ENCODE data around the gene DGKA.

DGKA gene

GRCh38 chr12:55993230-55993853, 62.4 kb downstream of the DGKA start:
- Histone ChIP-seq H3K9me3 (ENCODE audit: insufficient read depth, low read depth, low read length) (no peaks in the 10 kb centered on the region), H3K27me3 (ENCODE audit: insufficient read depth, low read length, poor library complexity, severe bottlenecking) (no peaks in the 10 kb centered on the region), H3K36me3 (ENCODE audit: insufficient read depth, low read length) (peaks cover 34% of the 10 kb centered on the region; the same call in 1 of the 2 replicates), H4K20me1 (ENCODE audit: insufficient read depth, low read length, poor library complexity, severe bottlenecking) (no peaks in the 10 kb centered on the region), H3K4me1 (ENCODE audit: insufficient read depth, low read length, poor library complexity, severe bottlenecking) (no peaks in the 10 kb centered on the region), H3K4me3 (ENCODE audit: low read length, poor library complexity, severe bottlenecking) (no peak overlapping the region), H3K4me2 (ENCODE audit: low read depth, low read length, poor library complexity, severe bottlenecking) (no peak overlapping the region), H3K9ac (ENCODE audit: low read depth, low read length, poor library complexity, severe bottlenecking) (no peak overlapping the region), H3K79me2 (ENCODE audit: insufficient read depth, low read length) (no peaks in the 10 kb centered on the region), H3F3A (ENCODE audit: low read depth) (no peaks in the 10 kb centered on the region), H2AFZ (ENCODE audit: low read length) (no peak overlapping the region), H3K9me2 (replicated peaks; ENCODE audit: low read depth, low read length) (no peaks in the 10 kb centered on the region)
- TF ChIP-seq EZH2phosphoT487 (IDR thresholded peaks at IDR 0.05; ENCODE audit: borderline replicate concordance) (no peak), CTCF (conservative IDR thresholded peaks at IDR 0.05; ENCODE audit: low read length) (no peak)

- Histone ChIP-seq H3K9ac (ENCODE audit: low read depth, low read length, poor library complexity, severe bottlenecking) (no peak overlapping the region), H3K79me2 (ENCODE audit: insufficient read depth, low read length) (no peaks in the 10 kb centered on the region), H2AFZ (ENCODE audit: low read length) (no peak overlapping the region), H4K20me1 (ENCODE audit: insufficient read depth, low read length, poor library complexity, severe bottlenecking) (no peaks in the 10 kb centered on the region), H3K9me2 (replicated peaks; ENCODE audit: low read depth, low read length) (no peaks in the 10 kb centered on the region), H3K4me3 (ENCODE audit: low read length, poor library complexity, severe bottlenecking) (no peak overlapping the region), H3K36me3 (ENCODE audit: insufficient read depth, low read length) (peaks cover 25% of the 10 kb centered on the region; the same call in 1 of the 2 replicates), H3K9me3 (ENCODE audit: insufficient read depth, low read depth, low read length) (no peaks in the 10 kb centered on the region), H3K4me2 (ENCODE audit: low read depth, low read length, poor library complexity, severe bottlenecking) (no peak overlapping the region), H3K27me3 (ENCODE audit: insufficient read depth, low read length, poor library complexity, severe bottlenecking) (no peaks in the 10 kb centered on the region), H3K4me1 (ENCODE audit: insufficient read depth, low read length, poor library complexity, severe bottlenecking) (no peaks in the 10 kb centered on the region), H3F3A (ENCODE audit: low read depth) (no peaks in the 10 kb centered on the region)
- no peak for TF ChIP-seq CTCF (conservative IDR thresholded peaks at IDR 0.05; ENCODE audit: low read length)
- TF ChIP-seq EZH2phosphoT487 (IDR thresholded peaks at IDR 0.05; ENCODE audit: borderline replicate concordance) = no peak
Observed at GRCh38 chr12:55995366-55995765, 64.4 kb downstream of the DGKA start.

- no peaks in the 10 kb centered on the region for H3K27me3 ChIP-seq (ENCODE audit: insufficient read depth, low read length, poor library complexity, severe bottlenecking)
- no peak overlapping the region for H3K4me2 ChIP-seq (ENCODE audit: low read depth, low read length, poor library complexity, severe bottlenecking)
- H3K79me2 ChIP-seq (ENCODE audit: insufficient read depth, low read length) = no peaks in the 10 kb centered on the region
- H3K9ac ChIP-seq (ENCODE audit: low read depth, low read length, poor library complexity, severe bottlenecking) = no peak overlapping the region
- H3K4me1 ChIP-seq (ENCODE audit: insufficient read depth, low read length, poor library complexity, severe bottlenecking) = no peaks in the 10 kb centered on the region
- H3K9me3 ChIP-seq (ENCODE audit: insufficient read depth, low read depth, low read length) = no peaks in the 10 kb centered on the region
- H3K4me3 ChIP-seq (ENCODE audit: low read length, poor library complexity, severe bottlenecking) = no peak overlapping the region
- H3F3A ChIP-seq (ENCODE audit: low read depth) = no peaks in the 10 kb centered on the region
- no peak for TF ChIP-seq EZH2phosphoT487 (IDR thresholded peaks at IDR 0.05; ENCODE audit: borderline replicate concordance)
- peak; percentile 98 for TF ChIP-seq CTCF (conservative IDR thresholded peaks at IDR 0.05; ENCODE audit: low read length)
- no peaks in the 10 kb centered on the region for H4K20me1 ChIP-seq (ENCODE audit: insufficient read depth, low read length, poor library complexity, severe bottlenecking)
- H2AFZ ChIP-seq (ENCODE audit: low read length) = no peak overlapping the region
- H3K36me3 ChIP-seq (ENCODE audit: insufficient read depth, low read length) = peaks cover 16% of the 10 kb centered on the region; the same call in 1 of the 2 replicates
- H3K9me2 ChIP-seq (replicated peaks; ENCODE audit: low read depth, low read length) = no peaks in the 10 kb centered on the region
Observed at GRCh38 chr12:55996201-55996714, 65.3 kb downstream of the DGKA start.

All from Loucy (cell line).